Activated T-cell treated with anti-CD3 and anti-CD28 coated beads for 24 hours (primary cell): ENCODE data around the gene PQBP1.
A peak's percentile ranks its signal among the peaks of the same experiment; 100 is the strongest.
"Not testable (repeated sequence)": the region's sequence is repeated elsewhere in the genome, so short reads cannot be mapped to it uniquely, and the experiment has no call there.

Source experiments
- DNase-seq: peaks from one replicate; pipeline ENCODE4 v3.0.0-alpha.2; 2020; ENCODE audit warnings: low read depth

The PQBP1 gene, protein sequence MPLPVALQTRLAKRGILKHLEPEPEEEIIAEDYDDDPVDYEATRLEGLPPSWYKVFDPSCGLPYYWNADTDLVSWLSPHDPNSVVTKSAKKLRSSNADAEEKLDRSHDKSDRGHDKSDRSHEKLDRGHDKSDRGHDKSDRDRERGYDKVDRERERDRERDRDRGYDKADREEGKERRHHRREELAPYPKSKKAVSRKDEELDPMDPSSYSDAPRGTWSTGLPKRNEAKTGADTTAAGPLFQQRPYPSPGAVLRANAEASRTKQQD

DNA sequence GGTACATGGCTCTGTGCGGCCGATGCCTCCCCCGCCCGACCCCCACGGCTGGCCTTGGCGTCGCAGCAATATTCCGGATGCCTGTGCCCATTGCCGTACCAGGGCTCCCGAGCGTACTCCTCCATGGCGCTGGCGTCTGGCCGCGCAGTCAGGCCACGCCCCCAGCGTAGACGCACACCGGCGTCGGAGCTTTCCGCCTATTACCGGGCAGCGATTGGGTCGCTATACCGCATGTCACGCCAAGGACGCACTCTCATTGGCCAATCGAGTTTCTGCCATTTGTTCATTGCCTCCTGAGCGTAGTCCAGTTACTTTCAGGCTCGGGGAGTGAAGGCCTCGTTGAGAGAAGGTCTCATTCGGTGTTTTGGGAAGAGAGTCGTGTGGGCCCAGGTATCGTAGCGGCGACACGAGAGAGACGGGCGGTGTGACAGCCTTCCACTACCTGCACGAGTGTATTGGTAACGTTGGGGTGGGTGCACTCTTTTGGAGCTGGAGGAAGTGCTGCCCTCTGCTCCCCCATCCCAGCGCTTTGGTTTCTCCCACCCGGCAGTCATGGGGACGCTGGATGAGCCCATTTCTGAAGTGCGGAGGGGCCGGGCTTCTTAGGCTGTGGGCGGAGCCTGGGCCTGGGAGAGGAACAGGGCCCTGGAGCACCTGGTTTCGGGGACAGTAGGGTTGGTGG is at the start of gene PQBP1, which contains the start of gene TIMM17B:
PQBP1 (plus strand) TSS at position 306 of the 682 bp plus-strand sequence. CDS start 580 bp downstream, outside the sequence.
TIMM17B (minus strand) TSS at position 144 of the 682 bp plus-strand sequence; CDS start at position 125, 19 bp downstream.
- peak; percentile 79 for DNase-seq

DNA sequence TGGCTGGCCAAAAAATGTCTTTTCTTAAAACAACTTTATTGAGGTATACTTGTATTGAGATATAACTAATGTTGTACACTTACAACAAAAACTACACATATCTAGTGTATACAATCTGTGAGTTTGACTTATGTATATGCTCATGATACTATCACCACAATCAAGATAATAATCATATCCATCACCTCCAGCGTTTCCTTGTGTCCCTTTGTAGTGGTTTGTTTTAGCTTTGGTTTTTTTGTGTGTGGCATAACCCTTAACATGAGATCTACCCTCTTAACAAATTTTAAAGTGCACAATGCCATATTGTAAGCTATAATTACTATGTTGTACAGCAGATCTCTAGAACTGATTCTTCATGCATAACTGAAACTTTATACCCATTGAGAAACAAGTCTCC is 48.9 kb upstream of the PQBP1 start:
- no peak for DNase-seq

DNA sequence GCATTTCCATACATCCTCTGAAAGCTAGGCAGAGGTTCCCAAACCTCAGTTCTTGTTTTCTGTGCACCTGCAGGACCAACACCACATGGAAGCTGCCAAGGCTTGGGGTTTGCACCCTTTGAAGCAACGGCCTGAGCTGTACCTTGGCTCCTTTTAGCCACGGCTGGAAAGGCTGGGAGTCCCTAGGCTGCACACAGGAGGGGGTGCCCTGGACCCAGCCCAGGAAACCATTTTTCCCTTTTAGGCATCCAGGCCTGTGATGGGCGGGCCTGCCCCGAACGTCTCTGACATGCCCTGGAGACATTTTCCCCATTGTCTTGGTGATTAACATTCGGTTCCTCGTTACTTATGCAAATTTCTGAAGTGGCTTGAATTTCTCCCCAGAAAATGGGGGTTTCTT is 44.9 kb upstream of the PQBP1 start:
- no peak for DNase-seq

DNA sequence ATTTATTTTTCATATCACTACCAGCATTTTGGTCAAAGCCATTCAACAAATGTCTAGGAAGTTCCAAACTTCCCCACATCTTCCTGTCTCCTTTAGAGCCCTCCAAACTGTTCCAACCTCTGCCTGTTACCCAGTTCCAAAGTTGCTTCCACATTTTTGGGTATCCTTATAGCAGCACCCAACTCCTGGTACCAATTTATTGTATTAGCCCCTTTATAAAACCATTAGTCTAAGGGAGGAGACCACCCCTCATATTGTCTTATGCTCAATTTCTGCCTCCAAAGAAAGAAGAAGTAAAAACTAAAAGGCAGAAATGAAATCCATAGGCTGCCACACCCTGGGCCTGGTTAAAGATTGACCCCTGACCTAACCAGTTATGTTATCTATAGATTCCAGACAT is 44.2 kb upstream of the PQBP1 start:
- DNase-seq: not testable (repeated sequence)

DNA sequence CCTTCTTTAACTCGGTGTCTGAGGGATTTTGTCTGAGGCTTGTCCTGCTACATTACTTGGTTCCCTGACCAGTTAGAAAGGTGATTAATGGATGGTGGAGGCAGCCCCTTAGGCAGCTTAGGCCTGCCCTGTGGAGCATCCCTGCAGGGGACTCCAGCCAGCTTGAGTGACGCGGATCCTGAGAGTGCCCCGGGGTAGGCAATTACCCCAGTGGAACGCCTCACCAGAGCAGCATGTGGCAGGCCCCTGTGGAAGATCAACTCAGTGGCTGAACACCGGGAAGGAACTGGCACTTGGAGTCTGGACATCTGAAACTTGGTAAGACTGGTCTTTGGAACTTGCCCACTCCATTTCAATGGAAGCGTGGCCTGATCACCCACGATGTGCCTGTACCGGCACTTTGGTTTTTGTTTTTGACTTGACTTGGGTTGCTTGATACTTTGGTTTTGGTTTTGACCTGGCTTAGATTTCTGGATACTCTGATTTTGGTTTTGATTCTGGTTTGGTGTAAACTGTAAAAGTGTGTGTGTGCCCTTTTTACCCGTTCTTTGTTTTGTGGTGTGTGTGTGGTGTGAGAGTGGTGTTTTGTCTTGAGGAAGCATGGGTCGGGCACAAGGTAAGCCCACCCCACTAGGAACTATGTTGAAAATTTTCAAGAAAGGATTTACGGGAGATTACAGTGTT is 43.5 kb upstream of the PQBP1 start:
- not testable (repeated sequence) for DNase-seq

DNA sequence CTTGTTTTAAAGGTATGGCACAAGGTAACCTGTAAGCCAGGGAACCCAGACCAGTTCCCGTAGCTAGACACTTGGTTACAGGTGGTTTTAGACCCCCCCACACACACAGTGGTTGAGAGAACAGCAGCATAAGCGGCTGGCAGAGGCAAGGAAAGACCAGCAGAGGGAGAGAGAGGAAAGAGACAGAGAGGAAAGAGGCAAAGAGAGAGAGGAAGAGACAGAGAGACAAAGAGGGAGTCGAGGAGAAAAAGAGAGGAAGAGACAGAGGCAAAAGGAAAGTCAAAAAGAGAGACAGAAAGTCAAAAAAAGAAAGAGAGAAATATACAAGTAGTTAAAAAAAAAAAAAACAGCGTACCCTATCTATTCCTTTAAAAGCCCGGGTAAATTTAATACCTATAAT is 42.8 kb upstream of the PQBP1 start:
- DNase-seq: no peak

GRCh38 chrX:48864210-48864609 is 33.5 kb upstream of the PQBP1 start:
- DNase-seq: no peak

DNA sequence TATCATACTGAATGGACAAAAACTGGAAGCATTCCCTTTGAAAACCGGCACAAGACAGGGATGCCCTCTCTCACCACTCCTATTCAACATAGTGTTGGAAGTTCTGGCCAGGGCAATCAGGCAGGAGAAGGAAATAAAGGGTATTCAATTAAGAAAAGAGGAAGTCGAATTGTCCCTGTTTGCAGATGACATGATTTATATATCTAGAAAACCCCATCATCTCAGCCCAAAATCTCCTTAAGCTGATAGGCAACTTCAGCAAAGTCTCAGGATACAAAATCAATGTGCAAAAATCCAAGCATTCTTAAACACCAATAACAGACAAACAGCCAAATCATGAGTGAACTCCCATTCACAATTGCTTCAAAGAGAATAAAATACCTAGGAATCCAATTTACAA is 25.7 kb upstream of the PQBP1 start:
- DNase-seq: not testable (repeated sequence)

GRCh38 chrX:48876944-48877343 is 20.8 kb upstream of the PQBP1 start:
- DNase-seq: not testable (repeated sequence)

DNA sequence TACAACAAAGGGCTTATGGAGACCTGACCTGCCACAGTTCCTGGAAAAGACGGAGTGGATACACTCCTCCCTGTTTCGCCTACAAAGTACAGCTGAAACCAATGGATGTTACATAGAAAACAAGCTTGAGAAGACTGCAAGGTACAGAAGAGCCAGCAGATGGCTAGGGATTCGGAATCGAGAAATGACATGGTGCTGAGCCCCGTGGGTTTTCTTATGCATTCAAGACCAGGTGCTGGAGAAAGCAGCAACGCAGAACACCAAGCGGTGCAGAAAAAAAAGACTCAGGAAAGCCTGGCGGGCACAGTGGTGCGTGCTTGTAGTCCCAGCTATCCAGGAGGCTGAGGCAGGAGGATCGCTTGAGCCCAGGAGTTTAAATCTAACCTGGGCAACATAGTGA is 14.0 kb upstream of the PQBP1 start:
- DNase-seq: no peak

- not testable (repeated sequence) for DNase-seq
These were observed 11.1 kb upstream of the PQBP1 start for GRCh38 chrX:48886586-48886985.

GRCh38 chrX:48890296-48890925 is 7.3 kb upstream of the PQBP1 start:
- DNase-seq: no peak

DNA sequence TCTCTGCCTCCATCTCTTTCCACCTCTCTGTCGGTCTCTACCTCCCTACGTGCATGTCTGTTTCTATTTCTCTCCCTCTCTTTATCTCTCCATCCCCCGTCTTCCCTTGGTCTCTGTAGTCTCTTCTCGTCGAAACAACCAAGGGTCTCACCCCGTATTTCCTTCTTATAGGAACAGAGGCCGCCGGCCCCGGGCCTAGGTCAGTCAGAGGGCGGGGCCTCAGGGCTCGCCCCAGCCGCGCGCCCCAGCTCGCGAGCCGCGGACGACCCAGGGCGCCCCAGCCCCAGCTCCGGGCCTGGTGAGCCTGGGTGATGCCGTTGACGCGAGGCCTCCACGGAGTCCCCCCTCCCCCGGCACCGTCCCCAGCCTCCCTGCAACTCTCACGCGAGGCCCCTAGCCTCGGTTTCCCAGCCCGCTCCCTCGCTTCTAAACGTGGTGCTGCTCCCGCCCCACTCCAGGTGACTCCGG is 6.8 kb upstream of the PQBP1 start:
- DNase-seq: no peak

- DNase-seq: peak; percentile 64
These were observed 6.1 kb upstream of the PQBP1 start for GRCh38 chrX:48891402-48892288.

DNA sequence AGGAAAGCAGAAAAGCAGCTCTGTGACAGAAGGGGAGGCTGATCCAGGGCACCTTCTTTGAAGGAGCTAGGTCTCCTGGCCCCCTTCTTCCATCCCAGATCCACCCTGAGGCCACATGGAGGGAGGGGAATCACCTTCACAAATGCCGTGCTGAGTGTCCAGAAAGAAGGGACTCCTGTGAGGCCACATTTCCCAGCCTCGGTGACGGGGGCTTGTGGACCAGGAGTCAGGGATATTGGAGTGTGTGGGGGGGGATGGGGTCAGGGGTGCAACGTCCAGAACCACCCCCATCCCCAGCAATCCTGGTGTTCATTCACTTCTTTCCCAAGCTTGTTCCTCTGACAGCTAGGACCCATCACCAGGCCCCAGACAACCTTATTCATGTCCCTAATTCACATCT is 4.8 kb upstream of the PQBP1 start:
- DNase-seq: no peak

GRCh38 chrX:48893556-48894348 is 4.0 kb upstream of the PQBP1 start:
- DNase-seq: no peak

GRCh38 chrX:48894891-48895290 is 2.8 kb upstream of the PQBP1 start:
- no peak for DNase-seq

GRCh38 chrX:48896611-48897011 is 1.1 kb upstream of the PQBP1 start:
- no peak for DNase-seq

DNA sequence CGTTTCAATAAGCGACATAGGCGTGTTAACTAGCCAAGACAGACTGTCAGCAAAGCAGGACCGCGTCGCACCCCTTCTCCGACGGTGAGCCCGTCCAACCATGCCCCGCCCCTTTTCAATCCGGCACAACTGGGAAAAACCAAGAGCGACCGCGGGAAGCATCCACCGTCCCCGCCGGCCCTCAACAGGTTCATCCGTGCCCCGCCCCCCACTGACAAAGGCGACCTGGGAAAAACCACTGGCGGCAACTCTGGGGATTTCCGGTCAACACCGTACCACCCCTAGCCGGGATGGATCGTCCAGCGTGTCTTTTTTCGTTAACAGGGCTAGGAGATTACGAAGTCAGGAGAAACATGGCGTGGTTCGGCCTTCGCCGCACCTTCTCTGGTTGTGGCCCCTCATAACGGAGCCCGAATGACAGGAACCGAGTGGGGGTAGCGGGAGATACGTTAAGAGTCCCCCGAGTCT is 539 bp upstream of the PQBP1 start:
- DNase-seq: peak; percentile 48

- no peak for DNase-seq
These were observed 1.3 kb downstream of the PQBP1 start for GRCh38 chrX:48899078-48899410.

DNA sequence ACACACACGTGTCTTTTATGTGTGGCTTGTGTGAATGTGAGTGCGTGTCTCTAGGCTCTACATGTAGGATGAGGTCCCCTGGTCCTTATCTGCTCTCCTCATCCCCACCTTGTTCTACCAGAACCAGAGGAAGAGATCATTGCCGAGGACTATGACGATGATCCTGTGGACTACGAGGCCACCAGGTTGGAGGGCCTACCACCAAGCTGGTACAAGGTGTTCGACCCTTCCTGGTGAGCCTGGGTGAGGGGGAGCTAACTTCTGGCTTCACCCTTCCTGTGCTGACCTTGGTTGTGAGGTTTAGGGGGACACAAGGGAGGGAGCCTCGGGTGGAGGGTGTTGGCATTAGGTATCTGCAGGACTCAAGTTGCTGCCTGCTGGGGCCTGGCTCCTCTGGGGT is 3.3 kb downstream of the PQBP1 start:
- no peak for DNase-seq
